ENCODE data around the gene MAZ.
"Not testable (repeated sequence)": the region's sequence is repeated elsewhere in the genome, so short reads cannot be mapped to it uniquely, and the experiment has no call there.

MAZ gene

DNA sequence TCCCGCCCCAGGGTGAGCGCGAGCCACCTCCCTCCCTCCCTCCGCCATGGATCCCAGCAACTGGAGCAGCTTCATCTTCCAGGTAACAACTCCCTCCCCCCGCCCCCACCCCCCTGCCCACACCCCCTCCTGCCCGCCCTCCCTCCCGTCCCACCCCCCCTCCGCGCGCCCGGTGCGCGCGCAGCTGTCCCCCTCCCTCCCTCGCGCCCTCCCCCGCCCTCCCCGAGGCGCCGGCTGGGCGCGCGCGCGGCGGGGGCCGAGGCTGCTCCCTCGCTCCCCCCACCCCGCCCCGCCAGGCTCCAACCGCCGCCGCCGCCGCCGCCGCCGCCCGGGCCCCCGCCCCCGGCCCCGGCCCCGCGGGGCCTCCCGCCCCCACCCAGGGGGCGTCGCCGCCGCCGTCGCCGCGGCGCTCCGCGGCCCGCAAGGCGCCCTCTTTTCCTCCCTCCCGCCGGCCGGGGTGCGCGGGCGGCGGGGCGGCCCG is at the start of gene MAZ:
TSS of gene MAZ (plus strand) at position 431 of the 481 bp plus-strand sequence. CDS start 173 bp downstream, outside the sequence.
- DNase-seq (ENCODE audit: low read depth in 3 of 3) = peak in 2 of 3 experiments; percentile 63 to 75

DNA sequence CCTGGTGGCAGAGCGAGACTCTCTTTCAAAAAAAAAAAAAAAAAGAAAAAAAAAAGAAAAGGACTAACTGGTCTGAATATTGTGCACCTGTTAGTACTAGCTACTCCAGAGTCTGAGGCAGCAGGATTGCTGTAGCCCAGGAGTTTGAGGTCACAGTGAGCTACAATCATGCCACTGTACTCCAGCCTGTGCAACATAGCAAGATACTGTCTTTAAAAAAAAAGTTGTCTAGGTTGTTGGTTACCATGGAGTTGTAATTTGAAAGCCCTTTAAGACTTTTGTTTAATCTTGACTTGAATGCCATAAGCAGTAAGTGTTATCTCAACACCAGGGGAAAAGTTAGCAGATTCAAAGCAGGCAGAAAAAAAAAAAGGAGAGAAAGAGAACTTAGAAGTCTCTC is 49.7 kb upstream of the MAZ start:
- DNase-seq (ENCODE audit: low read depth in 3 of 3) = no peak

DNA sequence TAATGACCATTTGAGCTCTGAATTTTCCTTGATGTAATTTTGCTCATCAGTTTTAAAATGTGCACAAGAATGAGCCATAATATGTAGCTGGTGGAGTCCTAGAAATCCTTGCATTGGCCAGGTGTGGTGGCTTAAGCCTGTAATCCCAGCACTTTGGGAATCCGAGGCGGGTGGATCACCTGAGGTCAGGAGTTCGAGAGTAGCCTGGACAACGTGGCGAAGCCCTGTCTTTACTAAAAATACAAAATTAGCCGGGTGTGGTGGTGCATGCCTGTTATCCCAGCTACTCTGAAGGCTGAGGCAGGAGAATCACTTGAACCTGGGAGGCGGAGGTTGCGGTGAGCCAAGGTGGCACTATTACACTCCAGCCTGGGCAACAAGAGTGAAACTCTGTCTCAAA is 49.2 kb upstream of the MAZ start:
- not testable (repeated sequence) for DNase-seq (ENCODE audit: low read depth in 3 of 3)

DNA sequence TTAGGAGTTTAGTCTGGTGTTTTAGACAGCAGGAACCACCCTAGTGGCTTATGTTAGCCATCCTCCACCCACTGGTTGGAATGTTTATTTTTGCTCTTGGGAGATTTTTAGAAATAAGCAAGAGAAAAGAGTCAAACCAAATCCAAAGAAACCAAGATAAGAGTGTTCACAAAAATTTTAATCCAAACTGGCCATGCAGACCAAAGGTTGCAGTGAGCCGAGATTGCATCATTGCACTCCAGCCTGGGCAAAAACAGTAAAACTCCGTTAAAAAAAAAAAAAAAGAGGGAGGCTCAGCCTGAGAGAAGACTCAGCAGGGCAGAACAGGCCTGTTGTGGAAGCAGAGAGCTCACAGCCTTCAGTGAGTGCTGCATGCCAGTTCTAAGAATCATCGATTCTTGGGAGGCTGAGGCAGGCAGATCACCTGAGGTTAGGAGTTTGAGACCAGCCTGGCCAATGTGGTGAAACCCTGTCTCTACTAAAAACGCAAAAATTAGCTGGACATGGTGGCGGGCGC is 48.3 kb upstream of the MAZ start:
- no peak for DNase-seq (ENCODE audit: low read depth in 3 of 3)

DNA sequence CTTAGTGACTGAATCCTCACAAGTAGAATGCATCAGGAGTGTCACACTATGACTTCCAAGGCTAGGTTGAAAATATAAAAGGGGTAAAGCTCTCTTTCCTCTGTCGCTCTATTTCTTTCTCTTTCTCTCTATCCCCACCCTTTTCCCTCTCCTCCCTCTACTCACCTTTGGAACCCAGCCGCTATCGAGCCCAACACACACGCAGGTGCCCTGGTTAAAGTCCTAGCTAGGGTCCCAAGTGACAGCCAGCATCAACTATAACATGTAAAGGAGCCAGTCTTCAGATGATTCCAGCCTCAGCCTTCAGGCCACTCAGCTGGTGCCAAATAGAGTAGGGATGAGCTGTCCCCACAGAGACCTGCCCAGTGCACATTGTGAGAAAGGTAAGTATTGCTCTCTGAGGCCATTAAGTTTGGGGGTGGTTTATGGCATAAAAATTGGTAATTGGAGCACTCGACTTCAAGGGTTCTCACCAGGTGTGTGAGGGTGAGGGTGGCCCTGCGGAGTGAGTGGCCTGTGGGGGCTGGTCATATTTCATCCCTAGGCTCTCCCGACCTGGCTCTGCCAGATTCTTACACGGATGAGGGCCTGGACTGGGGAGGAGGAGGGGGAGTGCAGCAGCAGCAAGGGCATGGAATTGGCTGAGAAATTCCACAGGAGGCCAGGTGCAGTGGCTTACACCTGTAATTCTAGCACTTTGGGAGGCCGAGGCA is 45.6 kb upstream of the MAZ start:
- no peak for DNase-seq (ENCODE audit: low read depth in 3 of 3)

DNA sequence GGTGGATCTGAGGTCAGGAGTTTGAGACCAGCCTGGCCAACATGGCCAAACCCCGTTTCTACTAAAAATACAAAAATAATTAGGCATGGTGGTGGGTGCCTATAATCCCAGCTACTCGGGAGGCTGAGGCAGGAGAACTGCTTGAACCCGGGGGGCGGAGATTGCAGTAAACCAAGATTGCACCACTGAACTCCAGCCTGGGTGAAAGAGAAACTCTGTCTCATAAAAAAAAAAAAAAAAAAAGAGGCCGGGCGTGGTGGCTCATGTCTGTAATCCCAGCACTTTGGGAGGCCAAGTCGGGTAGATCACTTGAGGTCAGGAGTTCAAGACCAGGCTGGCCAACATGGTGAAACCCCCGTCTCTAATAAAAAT is 45.1 kb upstream of the MAZ start:
- DNase-seq (ENCODE audit: low read depth in 3 of 3) = not testable (repeated sequence)

DNA sequence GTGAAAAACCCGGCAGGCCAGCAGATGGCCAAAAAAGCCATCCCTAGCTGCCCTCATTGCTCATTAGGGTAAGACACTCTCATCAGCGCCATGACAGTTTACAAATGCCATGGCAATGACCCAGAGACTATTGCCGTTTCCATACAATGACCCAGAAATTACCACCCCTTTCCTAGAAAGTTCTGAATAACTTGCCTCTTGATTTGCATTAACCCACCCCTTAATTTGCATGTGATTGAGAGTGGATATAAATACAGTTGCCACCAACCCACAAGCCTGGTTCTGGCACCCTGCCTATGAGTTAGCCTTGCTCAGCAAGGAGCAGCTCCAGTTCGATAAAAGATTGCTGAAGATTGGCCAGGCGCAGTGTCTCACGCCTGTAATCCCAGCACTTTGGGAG is 44.4 kb upstream of the MAZ start:
- DNase-seq (ENCODE audit: low read depth in 3 of 3) = no peak

DNA sequence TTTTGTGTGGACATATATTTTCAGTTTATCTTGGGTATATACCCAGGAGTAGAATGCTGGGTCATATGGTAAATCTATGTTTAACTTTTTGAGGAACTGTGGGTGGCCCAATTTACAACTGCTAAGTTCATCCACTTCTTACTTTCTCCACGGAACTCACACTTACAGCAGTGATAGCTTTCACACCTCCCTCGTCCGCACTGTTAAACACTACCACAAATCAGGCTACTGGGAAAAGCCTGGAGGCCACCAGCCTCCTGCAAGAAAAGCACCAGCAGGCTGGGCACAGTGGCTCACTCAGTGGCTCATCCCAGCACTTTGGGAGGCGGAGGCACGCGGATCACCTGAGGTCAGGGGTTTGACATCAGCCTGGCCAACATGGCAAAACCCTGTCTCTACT is 43.0 kb upstream of the MAZ start:
- no peak for DNase-seq (ENCODE audit: low read depth in 3 of 3)

DNA sequence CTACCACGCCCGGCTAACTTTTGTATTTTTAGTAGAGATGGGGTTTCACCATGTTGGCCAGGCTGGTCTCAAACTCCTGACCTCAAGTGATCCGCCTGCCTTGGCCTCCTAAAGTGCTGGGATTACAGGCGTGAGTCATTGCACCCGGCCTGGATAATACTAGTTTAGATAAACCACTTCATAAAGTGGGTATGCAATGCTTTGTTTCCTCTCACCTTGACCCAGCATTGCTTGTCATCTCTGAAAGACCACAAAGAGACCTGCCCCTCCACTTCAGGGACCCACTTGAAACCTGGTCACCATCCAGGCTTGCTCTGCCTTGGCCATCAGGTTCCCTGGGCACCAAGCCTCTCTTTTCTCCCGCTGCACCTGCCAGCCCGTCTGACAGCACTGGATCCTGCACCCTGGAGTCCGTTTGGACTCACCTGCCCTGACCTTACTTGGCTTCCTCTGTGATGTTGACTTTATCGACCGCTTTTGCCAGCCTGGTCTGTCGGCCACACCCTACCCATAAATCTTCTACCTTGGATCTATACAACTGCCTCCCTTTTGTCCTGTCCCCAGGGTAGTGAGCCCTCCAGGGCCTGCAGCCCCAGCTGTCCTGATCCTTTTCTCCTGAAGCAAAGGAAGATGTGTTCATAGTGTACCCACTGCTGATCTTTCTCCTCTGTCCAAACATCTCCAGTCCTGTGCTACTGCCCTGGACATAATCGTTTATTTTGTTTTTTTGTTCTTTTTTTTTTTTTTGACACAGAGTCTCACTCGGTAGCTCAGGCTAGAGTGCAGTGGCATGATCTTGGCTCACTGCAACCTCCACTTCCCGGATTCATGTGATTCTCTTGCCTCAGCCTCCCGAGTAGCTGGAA is 40.9 kb upstream of the MAZ start:
- DNase-seq (ENCODE audit: low read depth in 3 of 3) = no peak

DNA sequence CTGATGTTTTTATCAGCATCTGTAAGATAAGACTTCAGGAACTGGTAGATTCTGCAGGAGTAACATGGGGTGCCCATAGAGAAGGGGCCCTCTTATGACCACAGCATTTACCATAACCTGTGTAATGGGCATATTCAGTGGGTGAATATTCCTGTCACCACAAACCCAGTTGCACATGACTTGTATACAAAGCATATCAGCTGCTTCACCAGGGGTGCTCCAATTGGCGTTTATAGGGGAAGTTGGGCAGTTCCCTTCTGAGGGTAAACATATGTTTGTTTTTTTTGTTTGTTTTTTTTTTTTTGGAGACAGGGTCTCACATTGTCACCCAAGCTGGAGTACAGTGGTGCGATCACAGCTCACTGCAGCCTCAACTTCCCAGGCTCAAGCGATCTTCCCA is 39.8 kb upstream of the MAZ start:
- no peak for DNase-seq (ENCODE audit: low read depth in 3 of 3)

DNA sequence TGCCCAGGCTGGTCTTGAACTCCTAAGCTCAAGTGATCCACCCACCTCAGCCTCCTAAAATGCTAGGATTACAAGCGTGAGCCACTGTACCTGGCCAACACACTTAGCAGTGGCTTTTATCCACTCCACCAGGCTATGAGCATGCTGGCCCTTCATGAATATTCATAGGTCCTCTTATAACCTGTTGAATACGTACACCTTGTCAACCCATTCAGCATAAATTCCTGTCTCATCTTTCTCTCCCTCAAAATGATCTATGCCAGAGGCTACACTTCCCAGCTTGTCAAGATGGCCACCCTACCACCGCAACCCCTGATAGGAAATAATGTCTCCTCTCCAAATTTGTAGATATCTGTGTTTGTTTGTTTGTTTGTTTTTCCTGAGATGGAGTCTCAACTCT is 39.3 kb upstream of the MAZ start:
- DNase-seq (ENCODE audit: low read depth in 3 of 3) = no peak

DNA sequence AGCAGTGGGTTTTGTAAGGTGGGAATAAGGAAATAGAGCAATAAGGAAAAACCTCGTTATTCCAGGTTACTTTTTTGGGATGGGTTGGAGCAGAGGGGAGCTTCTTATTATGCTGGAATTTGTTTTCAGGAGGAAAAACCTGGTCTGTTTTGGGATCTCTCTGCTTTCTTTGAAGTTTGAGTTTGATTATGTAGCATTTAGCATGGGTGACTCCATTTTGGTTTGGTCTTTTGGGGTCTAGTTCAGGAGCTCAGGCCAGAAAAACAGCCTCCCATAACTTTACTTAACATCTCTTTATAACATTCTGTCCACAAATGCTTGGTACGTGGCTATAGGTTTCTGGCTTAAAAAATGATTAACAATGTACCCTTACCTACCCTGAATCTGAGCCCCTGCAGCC is 36.8 kb upstream of the MAZ start:
- DNase-seq (ENCODE audit: low read depth in 3 of 3) = no peak

DNA sequence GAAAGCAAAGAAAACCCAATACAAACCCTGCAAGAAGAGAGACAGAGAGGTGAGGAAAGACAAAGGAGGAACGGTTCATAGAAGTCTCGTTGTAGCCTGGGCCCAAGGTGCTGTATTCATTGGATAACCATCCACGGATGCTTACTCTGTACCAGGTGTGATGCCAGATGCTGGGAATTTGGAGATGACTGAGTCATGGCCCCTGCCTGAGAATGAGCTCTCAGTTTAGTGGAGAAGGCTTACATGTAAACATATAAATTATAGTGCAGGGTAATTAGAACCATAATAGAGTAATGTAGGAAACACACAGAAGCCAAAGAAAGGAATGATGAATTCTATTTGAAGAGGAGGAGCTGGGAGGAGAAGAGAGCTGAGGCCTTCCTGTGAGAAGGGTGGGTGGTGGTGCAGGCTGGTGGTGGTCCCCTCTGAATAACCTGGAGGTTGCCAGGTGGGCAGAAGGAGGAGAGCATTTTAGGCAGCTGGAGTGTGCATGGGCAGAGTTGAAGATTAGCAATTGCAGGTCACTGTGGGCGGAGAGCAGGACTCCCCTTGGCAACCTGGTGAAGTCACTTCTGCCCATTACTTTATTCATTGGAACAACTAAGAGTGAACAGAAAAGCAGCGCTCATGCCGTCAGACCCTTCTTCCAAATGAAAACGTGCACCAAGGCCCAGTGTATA is 35.9 kb upstream of the MAZ start:
- no peak for DNase-seq (ENCODE audit: low read depth in 3 of 3)

DNA sequence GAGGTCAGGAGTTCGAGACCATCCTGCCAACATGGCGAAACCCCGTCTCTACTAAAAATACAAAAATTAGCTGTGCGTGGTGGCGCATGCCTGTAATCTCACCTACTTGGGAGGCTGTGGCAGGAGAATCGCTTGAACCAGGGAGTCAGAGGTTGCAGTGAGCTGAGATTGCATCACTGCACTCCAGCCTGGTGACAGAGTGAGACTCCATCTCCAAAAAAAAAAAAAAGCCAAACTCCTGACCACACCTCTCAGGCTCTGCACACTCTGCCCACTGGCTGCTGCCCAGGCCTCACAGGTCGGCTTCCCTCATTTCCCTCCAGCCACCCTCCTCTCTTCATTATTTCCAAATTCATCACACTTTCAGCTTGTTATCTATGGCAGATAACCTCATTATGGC is 34.0 kb upstream of the MAZ start:
- DNase-seq (ENCODE audit: low read depth in 3 of 3) = not testable (repeated sequence)

DNA sequence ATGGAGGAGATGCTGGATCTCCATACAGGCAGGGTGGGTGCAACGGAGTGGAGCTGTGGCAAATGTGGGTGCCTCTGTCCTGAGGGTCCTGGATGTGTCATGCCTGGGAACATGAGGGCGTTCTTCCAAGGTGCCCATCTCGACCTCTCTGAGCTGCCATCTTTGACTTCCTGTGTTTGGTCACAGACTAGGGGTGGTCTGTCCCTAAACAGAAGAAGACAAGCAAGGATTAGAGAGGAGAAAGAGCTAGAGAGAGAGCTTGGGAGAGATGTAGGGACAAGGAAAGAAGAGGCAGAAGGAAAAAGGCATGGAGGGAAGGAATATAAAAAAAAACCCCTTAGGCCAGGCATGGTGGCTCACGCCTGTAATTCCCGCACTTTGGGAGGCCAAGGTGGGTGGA is 31.6 kb upstream of the MAZ start:
- DNase-seq (ENCODE audit: low read depth in 3 of 3) = no peak

DNA sequence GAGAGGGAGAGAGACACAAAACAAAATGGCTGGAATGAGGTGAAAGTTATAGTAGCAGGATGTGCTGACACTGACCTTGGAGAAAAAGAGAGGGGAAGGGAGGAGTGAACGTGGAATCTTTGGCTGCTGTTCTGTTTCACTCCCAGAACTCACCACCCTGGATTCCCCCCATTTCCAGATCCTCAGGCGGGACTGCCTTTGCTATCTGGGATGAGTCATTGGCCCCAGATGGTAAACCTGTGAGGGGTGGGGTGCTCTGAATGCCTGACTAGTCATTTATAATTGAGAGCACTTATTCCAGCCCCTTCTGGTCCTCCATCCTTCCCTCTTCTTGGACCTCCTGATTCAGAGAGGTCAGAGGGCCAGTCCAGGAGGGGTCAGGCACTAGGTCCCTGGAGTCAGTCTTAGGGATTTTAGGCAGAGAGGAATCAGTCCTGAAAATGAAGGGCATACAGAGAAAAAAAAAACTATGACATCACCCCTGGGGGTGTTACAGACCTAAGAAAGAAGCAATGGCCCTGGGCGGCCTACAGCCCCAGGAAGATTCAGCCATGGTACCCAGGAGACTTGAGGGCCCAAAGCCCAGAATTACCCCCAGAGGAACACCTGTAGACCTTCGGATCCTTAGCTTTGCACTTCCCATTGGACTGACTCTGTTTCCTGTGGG is 30.5 kb upstream of the MAZ start:
- DNase-seq (ENCODE audit: low read depth in 3 of 3) = no peak

DNA sequence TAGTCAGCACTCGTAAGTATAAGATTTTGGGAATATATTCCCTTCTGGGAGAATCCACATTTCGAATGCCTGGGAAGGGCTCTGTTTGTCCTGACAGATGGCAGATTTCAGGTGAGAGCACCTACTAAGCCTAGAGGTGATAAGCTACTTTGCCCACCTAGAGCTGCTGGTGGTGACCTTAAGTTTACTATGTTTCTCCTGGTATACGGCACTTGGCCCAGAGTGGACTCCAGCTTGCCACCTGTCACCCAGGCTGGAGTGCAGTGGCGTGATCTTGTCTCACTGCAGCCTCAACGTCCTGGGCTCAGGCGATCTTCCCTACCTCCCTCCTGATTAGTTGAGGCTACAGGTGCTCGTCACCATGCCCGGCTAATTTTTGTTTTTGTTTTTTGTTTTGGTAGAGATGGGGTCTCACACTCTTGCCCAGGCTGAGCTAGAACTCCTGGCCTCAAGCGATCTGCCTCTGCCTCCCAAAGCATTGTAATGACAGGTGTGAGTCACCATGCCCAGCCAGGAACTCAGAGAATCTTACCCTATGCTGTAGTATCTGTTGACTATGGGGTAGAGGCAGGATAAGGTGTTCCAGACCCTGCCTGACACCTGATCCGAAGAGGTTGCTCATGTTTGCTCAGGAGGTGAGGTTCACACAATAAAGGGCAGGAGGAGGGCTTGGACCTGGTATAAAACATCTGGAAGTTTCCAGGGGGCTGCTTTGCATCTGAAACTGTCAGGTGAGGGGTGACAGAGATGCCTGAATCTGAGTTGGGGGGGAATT is 28.6 kb upstream of the MAZ start, which contains the start of gene ZG16:
TSS of gene ZG16 (plus strand) at position 681 of the 775 bp plus-strand sequence. CDS start 1,011 bp downstream, outside the sequence.
- no peak for DNase-seq (ENCODE audit: low read depth in 3 of 3)

DNA sequence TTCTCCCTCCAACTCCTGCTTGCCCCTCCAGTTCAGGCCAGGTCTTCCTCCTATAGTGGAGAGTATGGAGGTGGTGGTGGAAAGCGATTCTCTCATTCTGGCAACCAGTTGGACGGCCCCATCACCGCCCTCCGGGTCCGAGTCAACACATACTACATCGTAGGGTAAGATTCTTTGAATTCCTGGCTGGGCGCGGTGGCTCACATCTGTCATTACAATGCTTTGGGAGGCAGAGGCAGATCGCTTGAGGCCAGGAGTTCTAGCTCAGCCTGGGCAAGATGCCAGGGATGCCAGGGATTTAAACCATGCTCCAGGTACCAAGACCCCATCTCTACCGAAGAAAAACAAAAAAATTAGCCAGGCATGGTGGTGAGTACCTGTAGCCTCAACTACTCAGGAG is 26.9 kb upstream of the MAZ start:
- DNase-seq (ENCODE audit: low read depth in 3 of 3) = no peak

DNA sequence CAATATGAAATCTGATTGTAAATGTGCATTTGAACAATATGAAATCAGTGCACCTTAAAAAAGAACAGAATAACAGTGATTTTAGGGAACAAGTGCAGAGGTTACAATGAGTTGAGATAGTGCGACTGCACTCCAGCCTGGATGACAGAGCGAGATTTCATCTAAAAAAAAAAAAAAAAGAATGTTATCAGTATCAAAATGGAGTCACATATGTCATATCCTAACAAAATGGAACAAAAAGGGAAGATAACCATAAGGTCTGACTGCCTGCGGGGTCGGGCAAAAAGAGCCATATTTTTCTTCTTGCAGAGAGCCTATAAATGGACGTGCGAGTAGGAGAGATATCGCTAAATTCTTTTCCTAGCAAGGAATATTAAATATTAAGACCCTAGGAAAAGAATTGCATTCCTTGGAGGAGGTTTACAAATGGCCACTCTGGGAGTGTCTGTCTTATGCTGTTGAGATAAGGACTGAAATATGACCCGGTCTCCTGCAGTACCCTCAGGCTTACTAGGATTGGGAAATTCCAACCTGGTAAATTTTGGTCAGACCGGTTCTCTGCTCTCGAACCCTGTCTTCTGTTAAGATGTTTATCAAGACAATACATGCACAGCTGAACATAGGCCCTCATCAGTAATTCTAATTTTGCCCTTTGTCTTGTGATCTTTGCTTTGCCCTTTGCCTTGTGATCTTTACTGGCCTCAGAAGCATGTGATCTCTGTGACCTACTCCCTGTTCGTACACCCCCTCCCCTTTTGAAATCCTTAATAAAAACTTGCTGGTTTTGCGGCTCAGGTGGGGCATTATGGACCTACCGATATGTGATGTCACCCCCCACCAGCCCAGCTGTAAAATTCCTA is 23.0 kb upstream of the MAZ start:
- DNase-seq (ENCODE audit: low read depth in 3 of 3) = not testable (repeated sequence)

DNA sequence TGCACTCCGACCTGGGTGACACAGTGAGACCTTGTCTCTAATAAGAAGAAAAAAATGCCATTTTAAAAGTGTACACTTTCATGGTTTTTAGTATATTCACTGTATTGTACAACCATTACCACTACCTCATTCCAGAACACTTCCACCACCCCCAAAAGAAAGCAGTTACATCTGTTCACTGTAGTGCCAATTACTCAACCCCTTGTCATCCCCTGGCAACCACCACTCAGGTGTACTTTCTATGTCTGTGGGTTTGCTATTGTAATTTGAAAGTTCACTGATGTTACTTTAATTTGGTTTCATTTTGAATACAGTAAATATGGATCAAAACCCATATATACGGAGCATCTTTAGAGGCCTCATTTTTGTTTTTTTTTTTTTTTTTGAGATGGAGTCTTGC is 22.2 kb upstream of the MAZ start:
- peak in 1 of 3 experiments; percentile 10 for DNase-seq (ENCODE audit: low read depth in 3 of 3)

All from stimulated activated CD4-positive, alpha-beta T cell treated with anti-CD3 and anti-CD28 coated beads, TNF-alpha, amount 100 ng/mL, for 24 hours (primary cell).